ENCODE measurements around the gene DDX27. TPM values are rescaled to one million over a fixed set of nuclear protein-coding genes. Genes with fewer than 3 reads are reported as not detected.
"Not testable (repeated sequence)": the region's sequence is repeated elsewhere in the genome, so short reads cannot be mapped to it uniquely, and the experiment has no call there.

DDX27 gene
- total and polyA plus RNA-seq, 2 of the 8 experiments (the other 6 are each of a cell fraction or from before 2014, with no cell fraction given): 42.7 to 51.0 TPM

- CTCF ChIA-PET (ENCODE audit: partially characterized antibody): interaction anchor here (0.6 kb wide), 1 partner anchor 46 kb away, joined by 3 read pairs; no protein-coding TSS in a partner anchor
- 60% methylated on average over 13 of the region's 13 CpGs; no CpG with 5 or more reads in 1 of the 2 experiments for WGBS, 2 experiments (ENCODE audit: extremely low coverage in 1 of 2, insufficient coverage in 1 of 2, insufficient read length in 1 of 2, insufficient replicate concordance in 2 of 2, low coverage in 1 of 2, low lambda C conversion rate in 2 of 2, missing lambda C conversion rate in 1 of 2)
- H3K27me3 ChIP-seq (replicated peaks in 1 of 4; ENCODE audit: control insufficient read depth in 3 of 4, extremely low read depth in 1 of 4, insufficient read depth in 3 of 4, low read length in 3 of 4); H3K23ac ChIP-seq (ENCODE audit: insufficient read length); H3K4ac ChIP-seq (replicated peaks; ENCODE audit: insufficient read length, low read depth, low read length); H3K9me3 ChIP-seq (ENCODE audit: insufficient read depth in 2 of 2, low read depth in 1 of 2, low read length in 1 of 2); H2AFZ ChIP-seq (ENCODE audit: low read length); FAIRE-seq; H4K5ac ChIP-seq (ENCODE audit: insufficient read length, low read depth, low read length); H2BK15ac ChIP-seq (ENCODE audit: low read length); H3K23me2 ChIP-seq (ENCODE audit: low read depth, low read length); H3K18ac ChIP-seq (ENCODE audit: extremely low read depth, low read length); H2BK5ac ChIP-seq (ENCODE audit: low read depth, low read length); H2BK12ac ChIP-seq (ENCODE audit: low read depth, low read length); H3K4me1 ChIP-seq (replicated peaks in 1 of 4; ENCODE audit: control insufficient read depth in 3 of 4, insufficient read depth in 4 of 4, low read length in 3 of 4); H2BK120ac ChIP-seq (replicated peaks; ENCODE audit: low read depth, low read length); H3K79me1 ChIP-seq (ENCODE audit: low read depth, low read length); H4K20me1 ChIP-seq (replicated peaks in 1 of 2; ENCODE audit: control insufficient read depth in 1 of 2, insufficient read depth in 2 of 2, low read length in 2 of 2); H3K56ac ChIP-seq (replicated peaks; ENCODE audit: insufficient read length, low read depth, low read length); H2BK20ac ChIP-seq (ENCODE audit: low read length); H3K14ac ChIP-seq (ENCODE audit: insufficient read length); H4K91ac ChIP-seq (replicated peaks; ENCODE audit: insufficient read length, low read length): not testable (repeated sequence)
- peak overlapping the region; percentile 22; the same call in 1 of the 2 replicates for H4K8ac ChIP-seq (ENCODE audit: extremely low read depth, insufficient read depth, low read length)
- H3K79me2 ChIP-seq (ENCODE audit: control insufficient read depth in 1 of 2, insufficient read depth in 2 of 2, low read length in 2 of 2): peaks cover 10 to 15% of the 10 kb centered on the region in 2 experiments; a peak in 3 of 4 replicates
- POLR2A ChIA-PET (ENCODE audit: partially characterized antibody): interaction anchor here (0.6 to 1.7 kb wide), 15 partner anchors 11 to 173 kb away, joined by 3 to 8 read pairs (median 3); partner anchors contain the start of genes CSE1L and ZNFX1
- H2AK5ac ChIP-seq (ENCODE audit: low read depth, low read length): peak overlapping the region; percentile 34; the same call in 1 of the 2 replicates
- H3K36me3 ChIP-seq (ENCODE audit: control insufficient read depth in 2 of 4, insufficient read depth in 4 of 4, low read length in 3 of 4): peaks cover 4 to 20% (median 15%) of the 10 kb centered on the region in 4 experiments; a peak in 6 of 8 replicates
- peak in 1 of 2 experiments; percentile 51 for DNase-seq (ENCODE audit: low read depth in 1 of 2, low spot score in 2 of 2)
- peak overlapping the region; percentile 36; the same call in 1 of the 2 replicates for H3K27ac ChIP-seq (ENCODE audit: low read depth, low read length)
- peak overlapping the region in 1 of 2 experiments; percentile 9; a peak in 3 of 4 replicates for H3K4me2 ChIP-seq (ENCODE audit: insufficient read depth in 1 of 2, low read depth in 2 of 2, low read length in 2 of 2)
- H3K4me3 ChIP-seq (ENCODE audit: extremely low read depth in 1 of 4, insufficient read depth in 2 of 4, low read depth in 3 of 4, low read length in 4 of 4): peak overlapping the region in 1 of 4 experiments; percentile 78; a peak in 2 of 8 replicates
- 0 out of 7 replicates have a peak overlapping the region, but pooled peaks of 1 of the 4 experiments have one; percentile 14 for H3K9ac ChIP-seq (replicated peaks in 1 of 4; ENCODE audit: extremely low read depth in 1 of 4, low read depth in 3 of 4, low read length in 3 of 4)
Measured at GRCh38 chr20:49218739-49219090, 501 bp upstream of the DDX27 start.

Measured in H1 (cell line).